ENCODE results near the gene SLC8A3. TPM values are rescaled to one million over a fixed set of nuclear protein-coding genes. Genes with fewer than 3 reads are reported as not detected.

SLC8A3 gene
- total and polyA plus RNA-seq, 10 of the 15 experiments (the other 5 are each of a cell fraction or from before 2014, with no cell fraction given) = 0.04 to 0.17 (median 0.13) TPM; not detected in 3

DNA sequence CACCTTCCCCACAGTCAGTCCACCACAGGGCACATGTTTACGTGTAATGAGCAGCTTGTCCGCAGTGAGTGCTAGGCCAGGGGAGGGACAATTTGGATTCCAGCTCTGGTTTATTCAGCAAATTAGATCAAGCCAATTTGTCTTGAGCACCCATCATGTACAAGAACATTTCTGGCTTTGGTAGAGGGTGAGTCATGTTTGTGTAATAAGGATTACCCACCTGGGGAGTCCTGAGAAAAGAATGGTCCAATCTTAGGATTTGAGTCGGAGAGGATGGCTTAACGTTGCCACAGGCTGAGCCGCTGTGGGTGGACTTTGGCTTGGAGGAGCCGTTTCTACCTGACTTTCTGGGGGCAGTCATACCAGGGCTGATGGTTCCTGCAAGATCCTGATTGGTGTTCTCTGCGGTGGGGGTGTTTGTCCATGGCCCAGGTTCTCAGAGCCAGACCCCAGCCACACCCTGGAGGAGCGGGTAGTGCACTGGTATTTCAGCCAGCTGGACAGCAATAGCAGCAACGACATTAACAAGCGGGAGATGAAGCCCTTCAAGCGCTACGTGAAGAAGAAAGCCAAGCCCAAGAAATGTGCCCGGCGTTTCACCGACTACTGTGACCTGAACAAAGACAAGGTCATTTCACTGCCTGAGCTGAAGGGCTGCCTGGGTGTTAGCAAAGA, 165.8 kb downstream of the SLC8A3 start:
- CTCF ChIA-PET = interaction anchor here (0.7 to 1.5 kb wide), 3 partner anchors 145 to 481 kb away, joined by 3 to 4 read pairs (median 3); no protein-coding TSS in a partner anchor

More for the DNA sequence above, 165.8 kb downstream of the SLC8A3 start:
- ChIA-PET SMC1A (ENCODE audit: uncharacterized antibody, unreplicated experiment) (no interaction called here), POLR2A (no interaction called here), RAD21 (ENCODE audit: unreplicated experiment) (no interaction called here)
- 51% methylated on average over 15 of the region's 15 CpGs for WGBS (ENCODE audit: insufficient coverage, insufficient replicate concordance, low lambda C conversion rate, missing lambda C conversion rate)
- BruUV-seq (replicated peaks) = no TSS peak
- no peaks in the 10 kb centered on the region for H3K79me2 ChIP-seq (ENCODE audit: control insufficient read depth, insufficient read depth, low read length)
- DNase-seq (ENCODE audit: low read depth, low spot score) (no peak), FAIRE-seq (no peak), ATAC-seq (no peak)
- no peaks in the 10 kb centered on the region for H4K20me1 ChIP-seq (ENCODE audit: control insufficient read depth, insufficient read depth)
- no peak overlapping the region for H3K4me2 ChIP-seq (ENCODE audit: control insufficient read depth, insufficient read depth)
- TF ChIP-seq HDAC2 (IDR thresholded peaks at IDR 0.05) = no peak
- no peak for TF ChIP-seq BMI1 (IDR thresholded peaks at IDR 0.05; ENCODE audit: borderline replicate concordance)
- no peak for TF ChIP-seq SRF (IDR thresholded peaks at IDR 0.05; ENCODE audit: low read depth in 2 of 2, low read length in 2 of 2)
- no peak for TF ChIP-seq RB1 (IDR thresholded peaks at IDR 0.05; ENCODE audit: borderline replicate concordance)
- TF ChIP-seq SREBF1 (IDR thresholded peaks at IDR 0.05; ENCODE audit: low read length) = no peak
- TF ChIP-seq, protein P1, sequence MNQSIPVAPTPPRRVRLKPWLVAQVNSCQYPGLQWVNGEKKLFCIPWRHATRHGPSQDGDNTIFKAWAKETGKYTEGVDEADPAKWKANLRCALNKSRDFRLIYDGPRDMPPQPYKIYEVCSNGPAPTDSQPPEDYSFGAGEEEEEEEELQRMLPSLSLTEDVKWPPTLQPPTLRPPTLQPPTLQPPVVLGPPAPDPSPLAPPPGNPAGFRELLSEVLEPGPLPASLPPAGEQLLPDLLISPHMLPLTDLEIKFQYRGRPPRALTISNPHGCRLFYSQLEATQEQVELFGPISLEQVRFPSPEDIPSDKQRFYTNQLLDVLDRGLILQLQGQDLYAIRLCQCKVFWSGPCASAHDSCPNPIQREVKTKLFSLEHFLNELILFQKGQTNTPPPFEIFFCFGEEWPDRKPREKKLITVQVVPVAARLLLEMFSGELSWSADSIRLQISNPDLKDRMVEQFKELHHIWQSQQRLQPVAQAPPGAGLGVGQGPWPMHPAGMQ (IDR thresholded peaks at IDR 0.05; ENCODE audit: borderline replicate concordance) = no peak
- TF ChIP-seq, protein P2, sequence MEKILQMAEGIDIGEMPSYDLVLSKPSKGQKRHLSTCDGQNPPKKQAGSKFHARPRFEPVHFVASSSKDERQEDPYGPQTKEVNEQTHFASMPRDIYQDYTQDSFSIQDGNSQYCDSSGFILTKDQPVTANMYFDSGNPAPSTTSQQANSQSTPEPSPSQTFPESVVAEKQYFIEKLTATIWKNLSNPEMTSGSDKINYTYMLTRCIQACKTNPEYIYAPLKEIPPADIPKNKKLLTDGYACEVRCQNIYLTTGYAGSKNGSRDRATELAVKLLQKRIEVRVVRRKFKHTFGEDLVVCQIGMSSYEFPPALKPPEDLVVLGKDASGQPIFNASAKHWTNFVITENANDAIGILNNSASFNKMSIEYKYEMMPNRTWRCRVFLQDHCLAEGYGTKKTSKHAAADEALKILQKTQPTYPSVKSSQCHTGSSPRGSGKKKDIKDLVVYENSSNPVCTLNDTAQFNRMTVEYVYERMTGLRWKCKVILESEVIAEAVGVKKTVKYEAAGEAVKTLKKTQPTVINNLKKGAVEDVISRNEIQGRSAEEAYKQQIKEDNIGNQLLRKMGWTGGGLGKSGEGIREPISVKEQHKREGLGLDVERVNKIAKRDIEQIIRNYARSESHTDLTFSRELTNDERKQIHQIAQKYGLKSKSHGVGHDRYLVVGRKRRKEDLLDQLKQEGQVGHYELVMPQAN (conservative IDR thresholded peaks at IDR 0.05) = no peak
- H3K9ac ChIP-seq (ENCODE audit: control insufficient read depth, insufficient read depth, low read length) = no peak overlapping the region
- peaks cover 15% of the 10 kb centered on the region for H3K4me1 ChIP-seq (ENCODE audit: control insufficient read depth, insufficient read depth, low read length)
- no peaks in the 10 kb centered on the region for H3K36me3 ChIP-seq (ENCODE audit: control insufficient read depth in 2 of 2, insufficient read depth in 2 of 2, low read length in 1 of 2)
- no peak overlapping the region for H2AFZ ChIP-seq (ENCODE audit: control insufficient read depth, low read depth, low read length)
- no peak overlapping the region for H3K27ac ChIP-seq (ENCODE audit: control insufficient read depth, insufficient read depth)
- intact Hi-C loops (cut with micrococcal nuclease; ENCODE audit: unreplicated experiment) = no loop called here
- in situ Hi-C loops (cut with MboI) = loop anchor here (10.0 kb wide), 1 partner anchor 438 kb away; no protein-coding TSS in a partner anchor
- no peak overlapping the region for H3K4me3 ChIP-seq
- H3K9me3 ChIP-seq (replicated peaks; ENCODE audit: control insufficient read depth, insufficient read depth, low read length) = no peaks in the 10 kb centered on the region
- H3K27me3 ChIP-seq (replicated peaks in 1 of 2; ENCODE audit: control insufficient read depth in 2 of 2, insufficient read depth in 2 of 2, low read length in 1 of 2) = no peaks in the 10 kb centered on the region; a peak in 1 of 4 replicates
